GM19238 (cell line): ENCODE results near the gene GKN2.

Experiments
- DNase-seq: peaks from one replicate; pipeline ENCODE4 v3.0.0; 2011; ENCODE audit warnings: low spot score; ENCODE audit not compliant: insufficient read length

GKN2 gene, protein sequence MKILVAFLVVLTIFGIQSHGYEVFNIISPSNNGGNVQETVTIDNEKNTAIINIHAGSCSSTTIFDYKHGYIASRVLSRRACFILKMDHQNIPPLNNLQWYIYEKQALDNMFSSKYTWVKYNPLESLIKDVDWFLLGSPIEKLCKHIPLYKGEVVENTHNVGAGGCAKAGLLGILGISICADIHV

DNA sequence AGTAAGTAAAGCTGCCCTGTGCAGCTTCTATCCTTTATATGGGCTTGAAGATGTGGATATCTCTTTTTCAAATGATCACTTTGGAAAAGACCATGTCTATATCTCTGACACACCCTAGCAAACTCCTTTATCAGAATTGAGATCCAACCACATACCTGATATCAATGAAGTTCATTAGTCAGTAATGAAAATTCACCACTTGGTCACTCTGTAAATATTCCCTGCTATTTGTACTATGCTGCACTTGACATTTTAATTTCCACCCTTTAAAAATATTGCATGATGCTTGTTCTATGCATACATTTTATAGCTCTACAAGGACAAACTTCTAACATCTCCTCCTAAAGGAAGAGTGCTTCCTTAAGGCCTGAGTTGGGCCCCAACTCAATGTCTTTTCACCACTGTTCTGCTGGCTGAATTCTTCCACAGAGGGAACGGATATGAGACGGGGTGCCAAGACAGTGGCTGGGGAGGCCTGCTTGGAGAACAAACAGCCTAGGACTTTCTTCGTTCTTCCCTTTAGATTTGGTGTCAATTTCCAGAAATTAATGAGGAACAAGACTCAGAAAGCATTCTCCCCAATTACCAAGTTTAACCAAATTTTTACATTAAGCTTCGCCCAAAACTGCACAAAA lies at the start of gene GKN2:
GKN2 (minus strand) TSS at position 7 of the 635 bp plus-strand sequence. CDS start 32 bp downstream, outside the sequence.
- DNase-seq: no peak

DNA sequence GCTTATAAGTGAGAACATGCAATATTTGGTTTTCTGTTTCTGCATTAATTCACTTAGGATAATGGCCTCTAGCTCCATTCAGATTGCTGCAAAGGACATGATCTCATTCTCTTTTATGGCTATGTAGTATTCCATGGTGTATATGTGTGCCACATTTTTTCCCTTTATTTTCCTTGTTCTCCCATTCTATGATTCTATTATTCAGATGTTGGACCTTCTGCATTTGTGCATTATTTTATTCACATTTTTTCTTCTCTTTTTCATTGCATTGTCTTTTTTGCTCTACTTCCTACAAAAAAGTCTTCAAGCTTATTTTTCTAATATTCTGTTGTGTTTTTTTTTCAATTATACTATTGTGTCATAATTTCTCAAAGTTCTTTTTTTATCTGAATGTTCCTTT lies 49.2 kb upstream of the GKN2 start:
- no peak for DNase-seq

DNA sequence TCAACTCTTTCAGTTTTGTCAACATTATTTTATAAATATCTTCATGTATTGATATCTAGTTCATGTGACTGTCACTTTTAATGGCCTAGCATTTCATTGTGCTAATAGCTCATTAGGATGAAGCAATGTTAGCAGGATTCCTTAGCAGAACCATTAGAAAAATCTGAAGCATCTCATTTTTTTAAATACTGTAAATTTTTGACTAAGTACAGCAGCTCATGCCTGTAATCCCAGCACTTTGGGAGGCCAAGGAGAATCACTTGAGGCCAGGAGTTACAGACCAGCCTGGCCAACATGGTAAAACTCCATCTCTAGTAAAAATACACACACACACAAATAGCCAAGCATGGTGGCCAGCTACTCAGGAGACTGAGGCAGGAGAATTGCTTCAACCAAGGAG lies 44.7 kb upstream of the GKN2 start:
- DNase-seq: no peak

DNA sequence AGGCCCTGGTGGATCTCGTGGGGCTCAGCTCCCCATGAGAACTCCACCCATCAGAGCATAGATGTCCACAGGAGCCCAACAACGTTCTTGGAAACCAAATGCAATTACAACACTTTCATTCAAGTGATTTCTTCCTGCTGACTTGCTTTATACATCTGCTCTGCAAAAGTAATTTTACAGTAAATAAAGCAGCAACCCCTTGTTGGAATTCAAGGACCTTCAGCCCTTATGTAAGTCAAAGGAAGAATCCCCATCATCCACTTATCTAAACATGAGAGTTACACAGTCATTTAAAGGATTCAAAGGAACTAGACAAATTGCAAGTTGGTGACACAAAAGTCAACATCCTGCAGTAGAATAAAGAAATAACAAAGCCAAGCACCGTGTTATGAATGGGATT lies 43.2 kb upstream of the GKN2 start:
- no peak for DNase-seq

DNA sequence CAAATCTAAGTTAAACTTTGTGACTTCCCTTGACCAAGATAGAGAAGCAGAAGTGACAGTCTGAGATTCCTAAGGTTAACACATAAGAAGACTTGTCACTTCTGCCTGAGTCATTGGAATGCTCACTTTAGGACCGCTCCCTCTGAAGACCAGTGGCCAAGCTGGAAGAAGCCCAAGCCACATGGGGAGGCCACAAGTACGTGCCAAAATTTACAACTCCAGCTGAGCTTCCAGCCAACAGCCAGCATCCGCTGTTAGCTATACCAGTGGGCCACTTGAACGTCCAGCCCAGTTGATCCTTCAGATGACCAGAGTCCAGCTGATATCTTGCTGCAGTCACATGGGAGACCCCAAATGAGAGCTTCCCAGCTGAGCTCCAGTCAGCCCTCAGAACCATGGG lies 42.2 kb upstream of the GKN2 start:
- no peak for DNase-seq

DNA sequence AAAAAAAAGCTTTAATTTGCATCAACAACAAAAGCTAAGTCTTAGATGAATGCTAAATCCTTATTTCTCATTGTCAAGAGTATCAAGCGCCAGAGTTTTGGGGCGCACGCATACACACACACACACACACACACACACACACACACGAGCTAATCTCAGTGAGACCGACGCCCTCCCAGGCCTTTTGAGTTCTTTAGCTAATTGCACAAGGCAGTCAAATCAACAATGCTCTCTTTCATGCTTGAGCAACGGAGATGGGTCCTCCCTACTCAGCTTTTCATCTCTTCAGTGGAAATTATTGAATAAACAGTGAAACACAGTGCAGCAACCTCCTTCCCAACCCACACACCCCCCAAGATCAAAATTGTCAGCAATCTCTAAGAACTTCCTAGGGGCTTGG lies 41.0 kb upstream of the GKN2 start:
- DNase-seq: no peak

DNA sequence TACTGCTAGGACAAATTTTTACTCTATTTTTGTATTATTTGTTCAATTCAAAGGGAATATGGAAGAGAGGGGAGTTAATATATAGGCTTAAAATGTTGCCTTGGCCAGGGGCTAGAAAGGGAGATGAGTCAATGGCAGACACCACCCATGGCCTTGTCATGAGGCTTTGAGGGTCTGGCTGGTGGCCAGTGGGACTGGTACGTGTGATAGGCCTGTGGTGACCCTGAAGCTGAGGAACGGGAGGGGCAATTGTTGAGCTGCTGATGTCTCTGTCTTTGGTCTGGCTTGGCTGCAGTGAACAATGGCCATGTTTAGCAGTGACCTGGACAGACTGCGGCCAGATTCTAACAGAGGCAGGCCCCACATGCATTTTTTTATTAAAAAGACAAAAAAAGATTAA lies 40.2 kb upstream of the GKN2 start:
- no peak for DNase-seq

DNA sequence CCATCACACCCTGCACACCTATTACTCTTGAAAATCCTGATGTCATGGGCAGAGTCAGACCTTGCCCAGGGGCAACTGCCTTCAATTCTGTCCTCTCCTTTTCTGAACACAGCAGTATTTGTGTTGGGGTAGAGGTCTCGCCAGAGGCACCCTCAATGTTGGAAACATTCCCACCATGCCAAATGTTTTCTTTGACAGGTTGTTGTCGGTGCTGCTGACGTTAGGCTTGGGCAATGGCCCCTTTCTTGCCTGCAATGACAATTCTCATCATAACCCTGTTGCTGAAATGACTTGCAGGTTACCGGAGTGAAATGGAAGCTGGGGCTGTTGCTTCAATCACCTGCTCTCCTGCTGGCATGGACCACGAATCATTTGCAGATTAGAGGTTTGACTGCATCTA lies 39.6 kb upstream of the GKN2 start:
- no peak for DNase-seq

DNA sequence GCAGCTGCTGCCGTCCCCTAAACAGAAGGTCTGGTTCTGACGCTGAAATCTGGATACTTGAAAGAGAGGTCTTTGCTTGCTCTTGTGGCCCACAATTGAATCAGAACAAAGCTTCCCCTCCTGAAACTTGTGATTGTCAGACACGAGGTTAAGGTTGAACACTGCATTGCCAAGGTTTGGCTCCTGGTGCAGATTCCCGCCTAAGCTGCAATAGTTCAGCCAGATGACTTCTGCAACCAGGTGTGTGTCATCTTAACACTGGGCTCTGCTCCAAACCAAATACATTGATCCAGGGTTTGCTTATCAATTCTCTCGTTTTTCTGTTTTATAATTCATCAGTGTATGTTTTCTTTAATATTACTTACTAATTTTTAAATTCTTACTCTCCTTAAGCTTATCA lies 36.3 kb upstream of the GKN2 start:
- no peak for DNase-seq

DNA sequence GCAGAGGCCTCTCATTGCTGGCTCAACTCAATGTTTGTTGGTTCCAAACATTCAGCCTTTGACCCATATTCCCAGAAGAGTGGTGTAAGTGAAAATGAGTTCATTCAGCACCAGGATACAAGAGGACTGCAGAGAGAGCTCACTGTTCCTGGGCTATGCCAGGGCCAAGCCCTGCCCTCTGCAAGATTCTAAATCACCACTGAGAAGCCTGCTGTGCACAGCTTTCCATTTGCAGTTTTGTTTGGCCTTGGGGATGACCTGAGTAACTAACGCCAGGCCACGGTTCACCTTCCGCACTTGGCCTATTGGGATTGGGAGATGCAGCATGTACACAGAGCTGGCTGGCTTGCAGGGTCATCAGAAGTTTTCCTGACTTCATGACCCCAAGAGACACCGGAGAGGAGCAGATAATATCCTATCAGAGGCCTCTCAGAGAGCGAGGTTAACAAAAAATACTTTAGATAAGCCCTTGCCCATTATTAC lies 34.4 kb upstream of the GKN2 start:
- no peak for DNase-seq

DNA sequence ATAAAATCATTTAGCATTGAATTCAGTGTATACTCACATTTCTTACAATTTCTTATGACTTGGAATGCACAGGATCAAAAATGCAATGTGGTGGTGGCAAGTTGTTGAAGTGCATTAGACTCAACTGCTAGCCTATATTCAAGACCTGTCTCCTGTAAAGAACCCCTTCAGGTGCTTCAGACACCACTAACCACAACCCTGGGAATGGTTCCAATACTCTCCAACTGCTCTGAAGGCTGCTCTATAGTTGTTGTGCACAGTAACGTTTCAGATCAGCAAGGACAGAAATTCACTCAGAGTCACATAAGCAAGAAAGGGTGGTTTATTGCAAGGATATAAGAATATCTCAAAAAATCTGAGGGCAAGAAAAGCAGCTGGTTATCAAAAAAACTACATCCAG lies 28.3 kb upstream of the GKN2 start:
- no peak for DNase-seq

DNA sequence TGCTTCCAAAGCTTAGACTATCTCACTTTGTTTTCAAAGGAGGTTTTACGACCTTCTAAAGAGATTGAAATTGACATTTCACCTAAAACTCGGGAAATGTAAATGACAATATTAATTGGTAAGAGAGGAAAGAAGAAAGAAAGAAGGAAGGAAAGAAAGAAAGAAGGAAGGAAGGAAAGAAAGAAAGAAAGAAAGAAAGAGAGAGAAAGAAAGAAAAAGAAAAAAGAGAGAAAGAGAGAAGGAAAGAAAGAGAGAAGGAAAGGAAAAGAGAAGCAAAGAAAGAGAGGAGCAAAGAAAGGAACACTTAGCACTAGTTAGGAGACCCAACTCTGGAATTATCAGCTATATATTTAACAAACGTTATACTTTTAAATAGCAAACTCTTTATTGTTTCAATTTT lies 25.4 kb upstream of the GKN2 start:
- DNase-seq: no peak

DNA sequence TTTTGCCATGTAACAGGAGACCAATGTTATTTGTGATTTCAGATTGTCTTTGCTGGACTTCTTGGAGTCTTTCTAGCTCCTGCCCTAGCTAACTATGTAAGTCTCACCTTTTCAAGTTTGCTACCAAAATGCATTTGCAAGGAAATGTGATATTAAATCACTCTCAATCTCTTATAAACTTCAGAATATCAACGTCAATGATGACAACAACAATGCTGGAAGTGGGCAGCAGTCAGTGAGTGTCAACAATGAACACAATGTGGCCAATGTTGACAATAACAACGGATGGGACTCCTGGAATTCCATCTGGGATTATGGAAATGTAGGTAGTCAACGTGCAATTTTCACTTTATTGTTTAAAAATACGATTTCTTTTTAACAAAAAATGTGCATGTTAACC lies 24.8 kb upstream of the GKN2 start:
- no peak for DNase-seq

DNA sequence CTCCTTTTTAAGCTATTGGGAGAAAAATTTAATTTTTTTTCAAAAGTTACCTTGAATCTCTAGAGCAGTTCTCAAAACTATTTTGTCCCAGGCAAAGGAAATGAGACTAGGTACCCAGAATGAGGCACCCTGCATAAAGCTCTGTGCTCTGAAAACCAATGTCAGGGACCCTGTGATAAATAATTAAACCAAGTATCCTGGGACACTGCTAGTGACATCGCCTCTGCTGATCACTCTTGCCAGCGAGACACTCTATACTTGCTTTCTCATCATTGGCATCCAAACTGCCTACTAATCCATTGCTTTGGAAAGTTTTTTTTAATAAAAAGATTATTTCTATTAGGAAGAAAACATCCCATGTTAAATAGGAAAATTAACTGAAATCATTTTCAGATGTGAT lies 23.2 kb upstream of the GKN2 start:
- no peak for DNase-seq

DNA sequence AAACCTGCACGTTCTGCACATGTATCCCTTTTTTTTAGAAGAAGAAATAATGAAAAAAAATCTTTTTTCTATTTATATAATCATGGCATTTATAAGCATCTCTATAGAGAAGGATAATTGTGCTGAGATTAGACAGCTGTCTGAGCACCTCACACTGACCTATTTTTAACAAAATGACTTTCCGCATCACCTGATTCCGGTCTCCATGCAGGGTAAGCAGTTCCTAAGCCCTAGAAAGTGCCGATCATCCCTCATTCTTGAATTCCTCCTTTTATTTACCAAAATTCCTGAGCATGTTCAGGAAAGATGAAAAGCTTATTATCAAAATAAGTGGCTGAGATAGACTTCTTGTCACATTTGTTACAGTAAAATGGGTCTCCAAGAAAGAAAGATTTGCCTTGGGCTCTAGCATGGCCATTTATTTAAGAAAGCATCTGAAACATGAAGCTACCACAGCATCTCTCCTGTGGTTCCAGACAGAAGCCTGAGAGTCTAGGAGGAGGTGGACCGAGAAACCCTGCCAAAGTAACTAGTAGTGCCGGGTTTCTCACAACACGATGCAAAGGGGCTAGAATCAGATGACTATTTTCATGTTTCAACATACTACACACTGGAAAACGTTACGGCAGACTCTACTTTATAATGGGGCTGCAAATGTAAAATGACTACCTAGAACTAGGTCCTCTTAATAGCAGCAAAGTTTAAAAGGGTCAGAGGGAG lies 22.4 kb upstream of the GKN2 start:
- no peak for DNase-seq

DNA sequence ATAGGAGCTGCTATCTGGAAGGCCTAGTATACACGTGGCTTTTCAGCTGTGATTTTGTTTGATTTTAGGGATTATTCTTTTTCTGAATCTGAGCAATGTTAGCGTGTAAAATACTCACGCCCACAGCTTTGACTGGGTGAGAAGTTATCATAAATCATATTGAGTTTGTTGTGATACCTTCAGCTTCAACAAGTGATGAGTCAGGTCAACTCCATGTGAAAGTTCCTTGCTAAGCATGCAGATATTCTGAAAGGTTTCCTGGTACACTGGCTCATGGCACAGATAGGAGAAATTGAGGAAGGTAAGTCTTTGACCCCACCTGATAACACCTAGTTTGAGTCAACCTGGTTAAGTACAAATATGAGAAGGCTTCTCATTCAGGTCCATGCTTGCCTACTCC lies 21.6 kb upstream of the GKN2 start, which contains the start of gene GKN1:
GKN1 (plus strand) TSS at position 386 of the 400 bp plus-strand sequence. CDS start 42 bp downstream, outside the sequence.
- no peak for DNase-seq

DNA sequence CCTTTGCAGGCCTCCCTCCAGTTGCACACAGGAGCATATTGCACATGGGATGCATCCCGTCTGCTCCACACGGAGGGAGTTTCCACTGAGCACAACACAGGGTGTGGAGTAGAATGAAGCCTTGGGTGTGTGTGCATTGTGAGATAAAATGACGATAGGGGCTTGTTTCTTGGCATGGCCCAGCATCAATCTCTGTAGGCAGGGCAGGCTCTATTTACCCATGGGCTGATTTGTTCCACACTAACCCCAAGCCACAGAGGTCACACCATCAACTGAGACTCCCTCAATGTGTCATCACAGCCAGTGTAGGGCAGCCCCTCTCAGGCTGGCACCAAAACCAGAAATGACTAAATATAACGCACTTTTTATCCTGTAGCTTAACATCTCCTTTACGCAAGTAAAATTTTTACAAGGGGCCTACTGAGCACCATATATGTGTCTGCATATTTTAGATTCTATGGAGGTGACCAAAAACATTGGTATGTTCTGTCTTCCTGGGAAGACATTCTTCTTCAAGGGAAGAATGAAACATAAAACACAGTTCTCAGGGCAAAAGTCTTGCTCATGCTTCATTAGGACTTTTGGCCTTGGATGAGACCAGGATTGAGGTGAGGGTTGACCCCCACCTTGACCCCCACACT lies 19.0 kb upstream of the GKN2 start:
- no peak for DNase-seq

DNA sequence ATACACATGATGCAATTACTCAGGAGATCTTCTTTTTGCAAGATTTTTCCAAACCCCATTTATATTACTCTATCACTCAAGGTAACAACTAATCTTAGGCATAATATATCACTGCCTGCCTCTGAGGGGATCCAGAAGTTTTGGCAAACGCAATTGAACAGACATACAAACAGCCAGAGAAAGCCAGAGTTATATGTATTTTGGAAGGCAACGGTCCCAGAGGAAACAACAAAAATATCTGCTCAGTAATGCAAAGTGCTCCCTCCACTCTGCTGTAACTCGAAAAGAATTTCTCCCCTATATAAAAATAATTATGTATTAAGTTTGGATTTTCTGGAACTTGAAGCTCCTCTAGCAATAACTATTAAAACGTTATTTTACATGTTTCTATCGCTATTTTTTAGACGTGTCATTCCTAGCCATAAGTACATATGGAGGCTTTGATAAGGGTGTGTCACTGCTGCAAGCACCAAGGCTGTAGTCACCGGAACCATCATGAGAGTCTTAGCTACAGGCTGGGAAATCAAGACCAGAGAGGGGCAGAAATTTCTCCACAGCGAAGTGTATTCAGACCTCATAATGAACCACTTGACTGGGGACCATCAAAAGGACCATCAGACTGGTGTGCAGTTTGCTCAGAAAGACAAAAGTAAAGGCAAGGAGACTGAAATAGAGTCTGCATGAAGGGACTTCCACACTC lies 18.0 kb upstream of the GKN2 start:
- no peak for DNase-seq

DNA sequence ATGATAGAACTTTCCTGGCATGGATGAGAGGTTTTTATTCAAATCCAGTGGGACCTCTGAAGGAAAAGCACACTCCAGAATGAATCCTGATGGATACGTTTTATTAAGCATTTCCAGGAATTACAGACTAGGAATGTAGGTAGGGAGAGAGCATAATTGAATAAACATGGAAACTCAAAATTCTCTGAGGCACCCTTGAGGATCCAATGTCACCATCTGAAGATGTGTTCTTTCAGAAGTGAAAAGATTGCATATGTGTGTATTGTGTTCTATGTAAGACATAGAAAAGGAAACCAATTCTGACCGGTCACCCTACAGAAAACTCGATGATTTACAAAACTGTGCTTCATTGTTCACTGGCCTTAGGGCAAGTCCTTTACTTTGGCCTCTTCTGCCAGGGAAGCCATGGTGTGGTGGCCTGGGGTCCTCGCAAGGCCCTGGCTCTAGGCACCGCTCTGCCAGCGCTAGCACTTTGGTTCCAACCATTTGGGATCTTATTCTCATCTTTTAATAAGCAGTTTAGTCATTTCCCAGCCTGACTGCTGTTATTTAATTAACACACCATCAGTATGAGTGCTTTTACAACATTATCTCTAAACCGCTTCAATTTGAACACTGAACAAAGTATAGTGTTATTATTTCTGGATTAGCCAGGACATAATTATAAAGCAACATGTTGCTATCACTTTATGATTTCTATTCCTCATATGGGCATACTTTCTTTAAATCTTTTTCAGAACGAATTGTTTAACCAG lies 17.2 kb upstream of the GKN2 start:
- no peak for DNase-seq

DNA sequence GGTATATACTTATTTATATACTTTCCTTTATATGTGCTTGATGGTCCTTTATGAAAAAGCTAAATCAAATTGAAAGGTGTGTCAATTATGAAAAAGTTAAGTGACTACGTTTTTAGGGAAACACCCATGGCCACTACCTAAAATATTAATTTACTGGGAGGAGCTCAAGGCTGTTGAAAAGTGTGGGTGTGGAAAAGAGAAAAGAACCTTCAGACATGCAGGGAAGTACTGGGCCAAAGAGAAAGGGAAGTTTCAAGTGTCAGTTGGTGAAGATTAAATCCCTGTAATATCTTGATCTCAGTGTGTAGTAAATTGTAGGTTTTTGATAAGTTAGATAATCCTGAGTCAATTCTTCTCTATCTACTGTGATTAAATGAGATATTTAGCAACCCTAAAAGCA lies 15.5 kb upstream of the GKN2 start:
- no peak for DNase-seq

DNA sequence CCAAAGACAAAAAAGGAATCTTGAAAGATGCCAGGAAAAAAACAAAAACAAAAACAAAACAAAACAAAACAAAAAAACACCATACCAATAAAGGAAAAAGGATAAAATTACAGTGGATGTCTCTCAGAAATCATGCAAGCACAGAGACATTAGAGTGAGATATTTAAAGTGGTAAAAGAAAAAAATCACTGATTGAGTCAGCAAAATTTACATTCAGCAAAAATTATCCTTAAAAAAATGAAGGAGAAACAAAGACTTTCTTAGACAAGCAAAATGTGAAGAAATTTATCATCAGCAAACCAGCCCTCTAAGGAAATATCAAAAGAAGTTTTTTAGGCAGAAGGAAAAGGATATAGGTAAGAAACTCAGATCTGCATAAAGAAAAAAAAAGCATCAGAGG lies 11.6 kb upstream of the GKN2 start:
- no peak for DNase-seq
